Right renal pelvis (tissue), 4 donors: ENCODE measurements around the gene ESYT2. TPM values are rescaled to one million over a fixed set of nuclear protein-coding genes. Genes with fewer than 3 reads are reported as not detected.
"Not testable (repeated sequence)": the region's sequence is repeated elsewhere in the genome, so short reads cannot be mapped to it uniquely, and the experiment has no call there.

Experiments used
- DNase-seq, 4 donors: peaks; one replicate each; pipeline ENCODE4 v3.0.0-alpha.2; 2013; ENCODE audit warnings: low read depth in 4 of 4, low spot score in 3 of 4, missing footprints in 1 of 4
- polyA plus RNA-seq, 4 donors: library from polyadenylated mRNA; unstranded; fragments of 120-200 nt; gene quantifications; one replicate each; pipeline ENCODE4 v1.2.1, GENCODE V29; 2013; ENCODE audit not compliant: insufficient read length in 4 of 4

ESYT2 gene
- polyA plus RNA-seq, 4 donors = 46.7 to 62.5 (median 53.4) TPM

- DNase-seq = no peak
These were observed 100.2 kb downstream of the ESYT2 start for GRCh38 chr7:158728911-158729645.

DNA sequence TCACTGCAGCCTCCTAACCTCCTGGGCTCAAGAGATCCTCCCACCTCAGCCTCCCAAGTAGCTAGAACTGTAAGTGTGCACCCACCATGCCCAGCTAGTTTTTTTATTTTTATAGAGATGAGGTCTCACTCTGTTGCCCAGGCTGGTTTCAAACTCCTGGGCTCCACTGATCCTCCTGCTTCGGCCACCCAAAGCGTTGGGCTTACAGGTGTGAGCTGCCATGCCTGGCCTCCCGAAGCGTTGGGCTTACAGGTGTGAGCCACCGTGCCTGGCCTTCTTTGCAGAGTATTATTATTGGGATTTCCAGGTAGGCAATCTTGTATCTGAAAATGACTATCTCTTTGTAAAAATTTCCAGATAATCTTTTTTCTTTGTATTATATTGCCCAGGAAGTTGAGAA is 101.6 kb downstream of the ESYT2 start:
- DNase-seq = no peak

DNA sequence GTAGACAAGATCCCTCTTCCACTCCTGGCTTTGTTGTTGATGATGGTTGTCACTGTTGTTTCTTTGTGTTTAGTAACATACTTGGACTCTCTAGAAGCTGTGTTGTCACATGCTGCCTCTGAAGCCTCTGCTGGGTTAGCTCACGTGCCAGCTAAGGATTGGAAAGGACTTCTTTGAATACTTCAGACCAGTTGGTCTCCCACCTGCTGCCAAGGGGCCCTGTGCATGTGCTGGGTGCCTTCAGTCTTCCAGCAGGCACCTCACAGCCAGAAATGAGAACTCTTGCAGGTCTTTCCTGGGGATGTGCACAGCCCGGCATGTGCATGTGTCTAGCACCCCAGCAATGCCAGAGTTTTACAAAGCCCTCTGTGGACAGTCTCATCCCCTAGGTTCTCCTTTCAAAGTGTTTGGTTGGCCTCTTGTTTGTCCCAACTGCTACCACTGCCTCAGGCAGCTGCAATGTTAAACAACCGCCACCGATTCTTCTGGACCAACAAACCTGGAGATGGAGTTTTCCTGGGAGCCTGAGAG is 103.0 kb downstream of the ESYT2 start:
- DNase-seq = no peak

GRCh38 chr7:158725506-158725800 is 103.9 kb downstream of the ESYT2 start:
- DNase-seq = no peak

- no peak for DNase-seq
These were observed 104.4 kb downstream of the ESYT2 start for GRCh38 chr7:158724658-158725505.

DNA sequence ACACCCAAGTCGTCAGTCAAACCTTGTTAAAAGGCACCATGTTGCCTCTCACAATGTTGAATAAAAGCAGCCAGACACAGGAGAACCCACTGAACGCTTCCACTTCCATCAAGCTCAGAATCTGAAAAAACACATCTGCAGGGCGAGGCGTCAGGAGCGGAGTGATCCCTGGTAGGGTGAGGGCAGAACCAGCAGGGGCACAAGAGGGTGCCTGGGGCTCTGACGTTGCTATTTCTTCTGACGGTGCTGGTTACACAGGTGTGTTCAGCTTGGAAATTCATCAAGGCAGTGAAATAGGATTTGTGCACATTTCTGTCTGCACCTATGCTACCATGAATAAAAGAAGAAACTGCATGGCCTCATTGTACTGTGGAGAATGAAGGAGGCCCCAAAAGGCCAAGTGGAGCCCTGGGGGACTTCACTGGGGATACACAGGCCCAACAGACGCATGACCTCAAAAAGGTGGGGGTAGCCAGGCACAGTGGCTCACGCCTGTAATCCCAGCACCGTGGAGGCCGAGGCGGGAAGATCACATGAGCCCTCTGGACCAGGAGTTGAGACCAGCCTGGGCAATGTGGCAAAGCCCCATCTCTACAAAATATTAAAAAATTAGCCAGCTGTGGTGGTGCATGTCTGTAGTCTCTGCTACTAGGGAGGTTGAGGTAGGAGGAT is 105.5 kb downstream of the ESYT2 start:
- DNase-seq = no peak

DNA sequence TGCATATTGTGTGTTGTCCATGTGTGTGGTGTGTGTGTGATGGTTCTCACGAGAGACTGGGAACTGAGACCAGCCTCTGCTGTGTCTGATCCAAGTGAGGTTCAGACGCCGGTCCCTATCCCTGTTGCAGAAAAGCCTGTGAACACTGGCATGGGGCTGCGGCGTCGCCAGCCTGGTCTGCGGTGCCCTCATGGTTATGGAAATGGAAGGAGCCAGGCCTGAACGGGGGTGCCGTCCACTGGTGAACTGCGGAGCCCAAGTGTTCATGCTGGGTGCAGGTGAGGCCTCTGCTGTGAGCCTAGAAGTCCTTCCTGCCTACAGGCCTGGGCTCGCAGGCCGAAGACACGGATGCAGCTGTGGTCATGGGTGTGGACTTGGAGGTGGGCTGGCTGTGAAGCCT is 106.0 kb downstream of the ESYT2 start:
- no peak for DNase-seq

- DNase-seq = no peak
These were observed 106.6 kb downstream of the ESYT2 start for GRCh38 chr7:158722574-158723237.

DNA sequence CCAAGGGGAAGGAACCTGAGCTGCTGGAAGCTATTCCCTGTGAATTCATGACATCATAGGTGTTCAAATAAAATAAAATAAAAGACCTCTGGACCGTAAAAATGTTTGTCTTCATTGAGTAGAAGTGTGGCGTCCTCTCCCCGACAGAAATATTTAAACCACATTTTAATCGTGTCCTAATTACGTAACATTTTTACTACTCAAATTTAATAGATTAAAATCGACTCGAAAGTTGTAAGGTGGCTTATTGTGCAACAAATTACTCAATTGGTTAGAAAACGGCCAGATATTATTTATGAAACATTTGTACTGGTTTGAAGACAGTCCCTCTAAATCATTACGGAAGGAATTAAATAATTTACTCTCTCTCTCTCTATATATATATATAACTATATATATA is 109.2 kb downstream of the ESYT2 start:
- no peak for DNase-seq

- DNase-seq = no peak
These were observed 112.5 kb downstream of the ESYT2 start for GRCh38 chr7:158716802-158717201.

GRCh38 chr7:158710651-158711102 is 118.6 kb downstream of the ESYT2 start:
- no peak for DNase-seq

DNA sequence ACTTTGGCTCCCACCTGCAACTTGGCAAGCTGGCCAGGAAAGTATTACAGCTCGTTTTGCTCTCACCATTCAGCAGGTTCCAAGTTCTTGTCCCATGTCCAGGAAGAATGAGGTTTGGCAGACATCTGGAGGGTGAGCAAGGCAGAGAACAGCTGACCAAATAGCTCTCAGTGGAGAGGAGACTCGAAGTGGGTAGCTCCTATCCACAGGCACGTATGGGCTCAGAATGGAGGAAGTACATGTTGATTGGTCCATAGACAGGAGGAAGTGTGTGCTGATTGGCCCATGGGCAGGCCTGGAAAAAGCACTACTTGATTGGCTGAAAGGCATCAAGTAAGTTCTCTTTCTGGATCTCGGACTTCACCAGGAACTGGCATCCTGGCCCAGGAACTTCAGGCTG is 121.7 kb downstream of the ESYT2 start:
- no peak for DNase-seq

DNA sequence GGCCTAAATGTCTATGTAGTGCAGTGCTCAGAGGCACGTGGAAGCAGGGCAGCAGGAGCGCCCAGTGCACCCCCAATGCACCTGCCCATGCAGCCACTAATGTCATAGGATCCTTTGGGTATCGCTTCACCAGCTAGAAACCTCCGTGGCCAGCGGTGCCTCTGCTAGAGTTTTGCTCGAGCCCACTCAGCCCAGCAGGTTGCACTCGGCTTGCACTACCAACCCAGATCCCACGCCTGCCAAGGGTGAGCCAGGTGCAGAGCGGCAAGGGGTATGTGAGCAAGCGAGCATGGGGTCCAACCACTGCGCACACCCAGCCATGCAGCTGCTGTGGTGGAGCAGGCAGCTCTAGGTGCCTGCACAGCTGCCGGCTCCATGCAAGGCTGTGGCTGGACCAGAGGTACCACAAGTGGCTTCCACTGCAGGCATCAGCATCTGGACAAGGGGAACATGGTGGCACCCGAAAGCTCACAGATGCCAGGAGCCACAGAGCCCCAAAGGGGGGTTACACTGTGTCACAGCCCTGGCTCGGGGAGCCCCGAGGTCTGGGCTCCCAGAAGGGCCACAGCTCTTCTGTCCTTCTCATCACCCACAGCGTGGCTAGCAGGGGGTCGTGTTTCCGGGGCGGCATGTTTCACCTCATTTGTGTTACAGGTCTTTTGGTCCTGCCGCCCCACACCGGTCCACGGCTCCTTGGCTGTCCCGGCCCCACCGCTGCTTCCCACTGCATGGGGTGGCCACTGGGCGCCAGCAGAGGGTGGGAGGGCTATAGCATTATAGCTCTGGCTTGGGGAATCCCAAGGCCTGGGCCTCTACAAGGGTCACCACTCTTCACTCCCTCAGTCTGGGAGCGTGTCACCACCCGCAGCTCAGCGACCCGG is 122.4 kb downstream of the ESYT2 start:
- DNase-seq = no peak

DNA sequence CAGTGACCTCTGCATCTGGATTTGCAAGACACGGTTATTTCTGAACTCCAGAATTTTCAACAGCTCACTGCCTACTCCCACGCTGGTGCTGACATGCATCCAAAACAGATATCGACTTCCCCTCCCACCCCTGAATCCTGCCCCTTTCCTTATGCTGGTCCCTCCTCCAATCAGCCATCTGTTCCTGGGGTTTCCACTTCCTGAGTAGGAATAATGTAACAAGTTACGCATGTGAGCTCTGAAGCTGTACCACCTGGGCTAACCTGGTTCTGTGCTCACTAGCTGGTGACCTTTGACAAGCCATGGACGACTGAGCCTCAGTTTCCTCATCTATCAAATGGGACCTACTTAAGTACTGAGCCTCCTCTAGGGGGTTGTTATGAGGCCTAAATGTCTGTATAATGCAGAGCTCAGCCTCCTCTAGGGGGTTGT is 123.0 kb downstream of the ESYT2 start:
- no peak for DNase-seq

DNA sequence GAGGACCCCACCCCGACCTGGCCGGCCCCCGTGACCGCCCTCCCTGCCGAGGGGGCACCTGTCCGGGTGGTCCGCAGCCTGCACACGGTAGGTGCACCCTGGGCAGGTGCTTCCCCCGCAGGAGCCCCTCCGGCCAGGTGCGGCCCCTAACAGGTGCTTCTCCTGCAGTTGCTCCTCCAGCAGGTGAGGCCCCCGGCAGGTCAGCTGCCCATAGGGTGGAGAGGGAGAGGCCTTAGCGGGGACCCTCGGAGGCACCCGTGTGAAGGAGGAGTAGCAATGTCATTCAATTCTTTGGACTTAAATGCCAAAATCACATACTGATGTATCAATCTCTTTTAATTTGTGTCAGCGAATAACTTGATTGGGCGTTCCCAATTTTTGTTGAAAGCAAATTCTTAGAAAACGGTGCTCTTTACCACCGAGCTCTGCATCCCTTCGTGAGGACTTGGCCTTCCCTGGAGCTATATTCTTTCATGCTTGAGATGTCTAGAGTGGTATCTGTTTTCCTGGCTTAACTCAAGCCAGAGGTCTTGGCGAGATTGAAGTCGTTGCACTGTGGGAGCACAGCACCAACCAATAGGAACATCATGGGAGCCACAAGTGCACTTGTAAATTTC is 124.0 kb downstream of the ESYT2 start:
- DNase-seq = peak in 1 of 4 donors; percentile 1

DNA sequence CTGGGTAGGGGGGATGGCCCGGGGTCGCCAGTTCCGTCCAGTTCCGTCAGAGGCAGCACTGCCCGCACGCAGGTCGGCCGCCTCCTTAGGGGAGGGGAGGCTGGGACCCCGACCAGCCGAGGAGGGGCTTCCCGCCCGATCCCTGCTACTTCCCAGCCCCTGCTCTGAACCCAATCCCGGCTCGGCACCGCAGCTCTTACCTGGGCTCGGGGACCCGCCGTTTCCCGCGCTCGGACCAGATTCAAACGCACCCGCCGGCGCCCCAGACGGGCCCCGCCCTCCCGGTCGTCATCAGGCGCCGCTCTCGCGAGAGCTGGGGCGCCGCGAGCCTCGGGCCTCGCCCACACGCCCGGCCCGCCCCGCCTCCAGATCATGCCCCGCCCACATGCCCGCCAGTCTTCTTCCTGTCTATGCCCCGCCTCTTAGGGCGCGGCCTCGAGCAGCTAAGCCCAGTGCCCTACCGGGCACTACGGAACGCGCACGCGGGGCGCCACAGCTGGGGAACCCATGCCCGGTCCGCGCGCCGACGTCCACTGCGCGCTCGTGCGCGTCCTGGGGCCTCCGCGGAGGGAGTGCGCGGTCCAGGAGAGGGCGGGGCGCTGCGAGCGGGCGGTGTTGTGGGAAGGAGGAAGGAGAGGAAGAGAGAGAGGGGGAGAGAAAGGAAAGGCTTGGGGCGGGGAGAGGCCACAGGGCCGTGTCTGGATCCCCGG is 124.6 kb downstream of the ESYT2 start, which contains the start of gene NCAPG2:
Gene NCAPG2, minus strand, starts transcription at position 281 of the 710 bp plus-strand sequence. CDS start 2,905 bp downstream, outside the sequence.
- DNase-seq = peak; percentile 92 to 94 (median 94)

DNA sequence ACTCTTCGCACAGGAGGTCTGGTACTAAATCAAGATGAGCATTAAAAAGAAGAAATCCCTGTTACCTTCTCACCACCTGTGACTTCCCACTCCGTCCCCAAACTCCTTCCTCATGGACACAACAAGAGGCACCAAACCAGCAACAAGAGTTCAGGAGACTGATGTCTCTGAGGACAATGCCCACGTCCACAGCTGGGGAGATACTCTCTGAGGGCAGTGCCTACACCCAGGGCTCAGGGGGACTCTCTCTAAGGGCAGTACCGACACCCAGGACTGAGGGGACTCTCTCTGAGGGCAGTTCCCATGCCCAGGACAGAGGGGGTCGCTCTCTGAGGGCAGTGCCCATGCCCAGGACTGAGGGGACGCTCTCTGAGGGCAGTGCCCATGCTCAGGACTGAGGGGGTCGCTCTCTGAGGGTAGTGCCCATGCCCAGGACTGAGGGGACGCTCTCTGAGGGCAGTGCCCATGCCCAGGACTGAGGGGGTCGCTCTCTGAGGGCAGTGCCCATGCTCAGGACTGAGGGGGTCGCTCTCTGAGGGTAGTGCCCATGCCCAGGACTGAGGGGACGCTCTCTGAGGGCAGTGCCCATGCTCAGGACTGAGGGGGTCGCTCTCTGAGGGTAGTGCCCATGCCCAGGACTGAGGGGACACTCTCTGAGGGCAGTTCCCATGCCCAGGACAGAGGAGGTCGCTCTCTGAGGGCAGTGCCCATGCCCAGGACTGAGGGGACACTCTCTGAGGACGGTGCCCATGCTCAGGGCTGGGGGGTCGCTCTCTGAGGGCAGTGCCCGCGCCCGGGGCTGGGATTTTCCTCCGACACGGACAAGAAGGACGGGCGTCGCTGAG is 125.4 kb downstream of the ESYT2 start:
- DNase-seq = not testable (repeated sequence)

GRCh38 chr7:158702944-158703343 is 126.4 kb downstream of the ESYT2 start:
- DNase-seq = no peak
